IPS-18c (cell line): Measurements from ENCODE around the gene IQCK.

Source experiments
- H3K4me3 ChIP-seq: 2 replicates; pipeline ENCODE4 v1.7.0; 2013; ENCODE audit warnings: low read depth, mild to moderate bottlenecking, low read length, moderate library complexity; ENCODE audit not compliant: insufficient read depth
- H3K9me3 ChIP-seq: one replicate; pipeline ENCODE4 v1.6.1; 2013; ENCODE audit warnings: mild to moderate bottlenecking, low read length, moderate library complexity; ENCODE audit not compliant: control insufficient read depth, insufficient read depth

IQCK gene

DNA sequence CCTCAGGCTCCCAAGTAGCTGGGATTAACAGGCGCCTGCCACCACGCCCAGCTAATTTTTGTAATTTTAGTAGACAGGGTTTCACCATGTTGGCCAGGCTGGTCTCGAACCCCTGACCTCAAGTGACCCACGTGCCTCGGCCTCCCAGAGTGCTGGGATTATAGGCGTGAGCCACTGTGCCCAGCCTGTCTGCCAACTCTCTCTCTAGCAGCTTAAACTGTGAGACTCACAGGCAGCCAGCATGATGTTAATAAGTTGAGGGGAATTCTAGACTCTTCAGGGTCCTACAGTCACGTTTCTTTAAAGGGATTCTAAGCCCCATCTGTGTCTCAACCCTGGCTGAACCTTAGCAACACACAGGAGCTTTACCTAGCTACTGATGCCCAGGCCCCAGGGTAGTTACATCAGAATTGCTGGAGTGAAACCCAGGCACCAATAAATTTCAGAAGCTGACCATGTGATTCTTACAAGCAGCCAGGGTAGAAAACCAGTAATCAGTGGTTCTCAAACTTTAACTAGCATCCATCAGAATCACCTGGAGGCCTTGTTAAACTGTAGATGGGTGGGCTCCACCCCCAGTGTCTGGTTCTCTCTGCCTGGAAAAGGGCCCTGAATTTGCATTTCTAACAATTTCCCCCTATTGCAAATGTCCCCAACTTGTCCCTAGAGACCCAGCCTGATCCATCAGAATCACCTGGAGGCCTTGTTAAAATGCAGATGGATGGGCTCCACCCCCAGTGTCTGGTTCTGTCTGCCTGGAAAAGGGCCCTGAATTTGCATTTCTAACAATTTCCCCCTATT lies 135.9 kb downstream of the IQCK start:
- Histone ChIP-seq H3K4me3 (no peak overlapping the region), H3K9me3 (no peaks in the 10 kb centered on the region)

DNA sequence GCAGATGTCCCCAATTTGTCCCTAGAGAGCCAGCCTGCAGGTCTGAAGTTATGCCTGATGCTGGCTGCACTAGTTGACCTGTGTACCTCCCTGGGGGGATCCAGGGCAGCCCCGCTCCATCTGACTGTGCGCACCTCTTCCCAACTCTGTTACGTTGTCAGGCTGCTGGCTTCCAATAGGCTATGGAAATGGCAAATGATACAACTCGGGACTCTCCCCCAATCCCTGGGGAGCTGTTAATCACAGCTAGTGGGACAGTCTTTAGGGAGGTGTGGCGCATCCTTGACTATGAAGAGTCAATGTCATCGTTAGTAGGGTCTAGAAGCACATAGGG lies 136.4 kb downstream of the IQCK start:
- Histone ChIP-seq H3K4me3 (no peak overlapping the region), H3K9me3 (peaks cover 4% of the 10 kb centered on the region)

DNA sequence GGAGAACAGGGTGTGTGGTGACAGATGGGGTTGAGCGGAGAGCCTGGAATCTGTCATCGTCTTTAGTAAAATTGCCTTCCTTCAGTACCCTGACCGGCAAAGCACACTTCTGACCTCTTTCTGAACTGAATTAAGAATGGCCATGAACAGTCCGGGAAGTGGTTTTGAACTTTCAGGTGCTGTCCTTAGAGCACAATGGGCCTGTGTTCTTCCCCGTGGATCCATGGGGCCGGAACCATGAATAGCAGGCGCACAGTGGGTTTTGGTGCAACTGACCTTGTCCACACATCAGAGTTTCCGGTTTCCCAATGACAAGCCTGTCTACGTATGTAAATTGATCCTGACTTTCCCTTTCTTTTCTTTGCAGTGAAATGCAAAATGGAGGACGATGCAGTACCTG lies 138.0 kb downstream of the IQCK start:
- no peak overlapping the region for H3K4me3 ChIP-seq
- peaks cover 4% of the 10 kb centered on the region for H3K9me3 ChIP-seq

DNA sequence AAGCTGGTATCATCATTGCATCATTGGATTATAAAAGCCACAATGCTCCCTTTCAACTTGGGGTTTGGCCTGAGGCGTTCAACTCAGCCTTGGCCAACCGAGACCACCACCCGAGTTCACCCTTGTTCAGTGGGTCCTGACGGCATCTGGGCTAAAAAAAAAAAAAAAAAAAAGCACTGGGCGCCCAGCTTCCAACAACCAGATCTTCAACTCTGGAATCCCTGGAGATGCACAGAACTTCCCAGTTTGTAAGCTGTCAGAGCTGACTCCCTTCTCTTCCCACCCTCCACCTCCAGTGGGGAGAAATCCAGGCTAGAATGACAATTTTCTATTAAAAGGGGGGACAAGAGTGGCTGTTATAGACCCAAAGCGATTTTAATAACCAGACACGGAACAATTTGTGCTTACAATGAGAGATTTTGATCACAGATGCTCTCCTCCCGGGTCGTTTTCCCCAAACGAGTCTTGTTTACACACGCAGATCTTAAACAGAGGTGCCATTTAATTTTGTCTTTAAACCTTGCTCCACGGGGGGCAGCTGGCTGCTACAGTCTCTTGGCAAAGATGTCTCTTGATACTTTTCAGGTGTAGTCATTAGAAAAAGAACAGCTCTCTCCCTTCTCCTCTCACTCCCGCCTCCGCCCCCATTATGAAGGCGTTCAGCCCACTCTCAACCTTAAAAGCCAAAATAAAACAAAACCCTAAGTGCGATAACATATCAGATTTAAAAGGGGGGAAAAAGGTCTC lies 139.7 kb downstream of the IQCK start:
- Histone ChIP-seq H3K9me3 (peaks cover 4% of the 10 kb centered on the region), H3K4me3 (no peak overlapping the region)

DNA sequence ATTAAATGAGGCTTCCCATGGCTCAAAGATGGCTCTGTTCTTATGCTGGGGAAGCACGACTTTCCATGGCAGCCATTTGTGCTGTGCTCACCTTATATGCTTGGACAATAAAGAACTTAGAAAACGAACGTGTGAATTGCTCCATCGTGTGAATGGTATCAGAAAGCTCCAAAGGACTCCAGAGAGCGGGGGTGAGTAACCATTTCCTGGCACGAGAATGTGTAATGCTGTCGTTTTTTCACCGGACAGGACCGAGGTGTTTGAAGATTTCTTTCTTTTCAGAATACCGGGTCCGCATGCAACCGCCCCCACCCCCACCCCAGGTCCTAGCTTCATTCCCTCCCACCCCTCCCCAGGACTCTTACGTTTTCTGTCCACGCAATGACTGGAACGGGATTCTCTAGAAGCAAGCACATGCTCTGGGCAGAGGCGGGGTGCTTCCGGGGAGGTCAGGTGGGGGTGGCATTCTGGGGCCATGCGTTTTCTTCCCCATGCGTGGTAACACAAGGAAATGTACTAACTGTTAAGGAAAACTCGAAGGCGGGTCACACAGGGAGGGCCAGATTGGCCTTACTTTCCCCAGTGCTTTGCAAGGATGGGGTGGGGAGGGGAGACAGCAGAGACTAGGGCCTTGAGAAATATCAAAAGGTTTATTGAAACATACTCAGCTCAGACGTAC lies 140.4 kb downstream of the IQCK start:
- Histone ChIP-seq H3K4me3 (no peak overlapping the region), H3K9me3 (peaks cover 4% of the 10 kb centered on the region)

DNA sequence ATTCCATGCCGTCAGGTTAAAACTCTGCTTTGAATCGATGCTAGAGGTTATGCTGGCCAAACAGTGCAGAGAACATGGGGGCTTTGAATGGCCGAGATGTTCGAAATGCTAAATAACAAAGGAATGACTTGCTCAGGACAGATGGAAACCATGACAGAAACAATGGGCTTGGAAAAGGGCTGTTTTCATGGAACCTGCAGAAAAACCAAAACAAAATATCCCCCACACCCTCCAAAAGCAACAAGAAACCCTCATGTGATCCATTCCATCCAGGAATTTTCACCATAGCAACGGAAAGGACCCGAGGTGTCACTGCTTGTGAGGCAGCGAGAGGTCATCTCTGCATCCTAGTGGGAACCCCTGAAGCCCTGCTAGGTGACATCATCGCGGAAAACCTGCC lies 141.1 kb downstream of the IQCK start:
- Histone ChIP-seq H3K9me3 (peaks cover 4% of the 10 kb centered on the region), H3K4me3 (no peak overlapping the region)

DNA sequence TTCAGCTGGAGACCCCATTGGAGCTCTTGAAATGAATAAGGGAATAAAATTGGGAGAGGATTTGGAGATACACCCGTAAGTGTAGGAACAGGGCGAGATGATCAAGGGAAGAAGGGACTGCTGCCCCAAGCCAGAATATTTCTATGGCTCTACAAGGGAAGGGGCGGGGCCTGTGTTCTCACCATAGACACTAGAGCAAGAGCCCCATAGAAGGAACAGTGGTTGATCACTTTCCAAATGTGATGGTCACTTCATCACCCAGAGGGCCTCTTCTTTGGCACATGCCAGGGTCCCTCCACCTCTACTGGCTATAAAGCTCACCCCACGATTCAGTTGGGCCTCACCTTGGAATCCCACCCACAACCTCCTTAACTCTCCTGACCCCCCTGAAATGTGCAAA lies 141.5 kb downstream of the IQCK start:
- Histone ChIP-seq H3K9me3 (peaks cover 4% of the 10 kb centered on the region), H3K4me3 (no peak overlapping the region)

DNA sequence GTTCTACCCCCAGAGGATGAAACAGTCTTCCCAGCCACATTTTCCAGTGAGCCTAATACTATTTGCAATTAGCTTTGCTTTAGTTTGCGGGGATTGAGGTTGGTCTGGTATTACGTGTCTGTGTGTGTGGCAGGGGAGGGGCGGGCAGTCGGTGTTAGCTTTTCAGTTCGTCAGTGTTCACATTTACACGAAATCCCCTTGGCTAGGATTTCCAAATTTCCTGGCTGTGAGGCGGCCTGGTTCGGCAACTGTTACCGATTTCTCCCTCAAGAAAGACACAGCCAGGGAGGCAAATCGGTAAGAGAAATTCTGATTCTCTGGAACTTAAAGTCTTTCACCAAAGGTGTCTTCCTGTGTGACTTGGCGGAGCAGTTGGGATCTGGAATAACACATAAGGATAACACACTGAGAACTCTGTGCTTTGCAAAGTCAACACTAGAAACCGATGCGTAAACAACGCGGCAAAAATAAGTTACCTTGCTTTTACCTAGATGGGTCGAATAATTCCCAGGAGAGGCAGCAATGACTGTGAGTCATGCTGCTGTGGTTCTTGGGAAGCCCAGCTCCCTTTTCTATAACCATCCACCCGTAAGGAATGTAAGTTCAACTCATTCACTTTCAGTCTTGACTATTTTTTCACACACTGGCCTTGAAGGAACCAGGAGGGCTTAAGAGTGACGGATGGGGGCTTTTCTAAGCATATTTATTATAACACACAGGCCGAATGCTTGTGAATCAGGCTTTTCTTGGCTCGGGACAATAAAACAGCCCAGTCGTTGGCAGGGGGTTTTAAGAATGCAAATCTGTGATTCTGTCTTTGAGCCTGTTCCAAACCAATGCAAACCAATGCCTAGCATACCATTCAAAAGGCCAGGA lies 142.3 kb downstream of the IQCK start:
- H3K9me3 ChIP-seq = peaks cover 4% of the 10 kb centered on the region
- peak overlapping the region; percentile 36 for H3K4me3 ChIP-seq

DNA sequence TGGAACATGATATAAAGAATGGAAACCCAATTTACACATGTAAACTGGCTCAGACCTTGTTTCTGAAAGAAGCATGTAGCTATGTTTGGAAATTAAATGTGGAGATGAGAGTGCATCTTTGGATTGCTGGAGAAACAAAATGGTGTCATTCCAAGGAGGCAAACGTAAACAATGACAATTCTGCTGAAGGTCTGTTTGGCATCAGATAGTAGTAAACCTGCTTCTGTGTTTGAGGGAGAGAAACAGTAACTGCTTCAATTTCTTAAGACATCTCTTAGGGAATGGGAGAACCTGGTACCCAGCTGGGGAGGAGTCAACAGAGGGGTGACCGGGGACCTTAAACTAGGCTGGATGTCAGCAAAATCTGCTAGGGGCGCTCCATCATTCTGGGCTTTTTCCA lies 143.1 kb downstream of the IQCK start:
- H3K9me3 ChIP-seq = peaks cover 4% of the 10 kb centered on the region
- peak overlapping the region; percentile 42; the same call in 1 of the 2 replicates for H3K4me3 ChIP-seq

DNA sequence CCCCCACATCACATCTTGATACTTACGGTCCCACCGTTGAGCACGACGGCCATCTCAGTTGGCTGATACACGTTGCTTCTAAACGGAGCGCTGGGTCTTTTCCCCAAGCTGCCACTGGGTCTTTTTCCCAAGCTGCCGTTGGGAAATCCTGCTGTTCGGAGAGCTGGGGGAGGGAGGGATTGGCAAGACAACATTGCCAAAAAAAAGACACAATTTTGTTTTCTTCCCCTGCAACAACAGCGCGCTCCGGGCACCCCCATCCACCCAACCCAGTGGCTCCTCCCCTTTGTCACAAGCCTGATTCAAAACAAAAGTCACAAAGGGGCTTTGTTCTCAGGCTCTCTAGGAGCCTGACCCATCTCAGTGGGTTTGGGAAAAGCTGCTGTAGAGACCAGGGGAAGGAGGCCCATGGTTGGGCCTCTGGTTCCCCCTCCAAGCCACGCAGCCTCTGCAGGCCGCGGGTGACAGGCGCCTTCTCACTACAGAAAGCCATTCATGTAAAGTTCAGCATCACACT lies 143.8 kb downstream of the IQCK start:
- peaks cover 4% of the 10 kb centered on the region for H3K9me3 ChIP-seq
- peak overlapping the region; percentile 42 for H3K4me3 ChIP-seq

DNA sequence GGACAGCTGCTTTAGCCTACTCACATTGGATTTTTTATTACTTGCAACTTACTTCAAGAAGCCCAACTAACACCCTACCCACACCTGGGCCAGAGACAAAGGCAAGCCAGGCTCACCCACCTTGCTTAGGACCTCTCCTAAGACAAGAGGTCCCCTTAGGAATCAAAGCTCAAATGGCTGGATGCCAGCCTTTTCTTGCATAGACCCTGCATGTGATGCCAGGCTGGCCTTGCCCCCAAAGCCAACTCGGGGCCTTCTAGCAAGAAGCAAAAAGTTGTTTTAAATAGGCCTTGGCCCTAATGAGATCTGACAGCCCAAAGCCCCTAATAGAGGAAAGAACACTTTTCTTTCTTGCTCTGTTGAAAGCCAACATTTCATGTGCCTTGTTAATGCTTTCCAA lies 145.9 kb downstream of the IQCK start:
- peaks cover 3% of the 10 kb centered on the region for H3K9me3 ChIP-seq
- no peak overlapping the region for H3K4me3 ChIP-seq

DNA sequence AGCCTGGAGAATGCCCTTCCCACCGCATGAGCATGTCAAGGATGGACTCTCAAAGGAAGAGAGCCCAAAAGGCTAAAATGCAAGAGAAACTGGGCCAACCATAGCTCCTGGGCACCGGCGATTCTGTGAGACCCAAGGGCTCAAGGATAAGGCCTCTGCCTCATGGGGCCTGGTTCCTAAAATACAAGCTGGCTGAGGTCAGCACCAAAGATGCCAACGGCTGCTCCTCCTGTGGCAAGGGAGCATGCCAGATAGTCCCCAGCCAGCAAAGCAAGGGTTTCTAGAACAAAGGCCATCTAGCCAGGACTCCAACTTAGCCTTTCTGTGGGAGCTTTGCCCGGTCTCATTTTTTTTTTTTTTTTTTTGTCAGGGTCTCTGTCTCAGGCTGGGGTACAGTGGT lies 146.5 kb downstream of the IQCK start:
- H3K4me3 ChIP-seq = no peak overlapping the region
- H3K9me3 ChIP-seq = no peaks in the 10 kb centered on the region

DNA sequence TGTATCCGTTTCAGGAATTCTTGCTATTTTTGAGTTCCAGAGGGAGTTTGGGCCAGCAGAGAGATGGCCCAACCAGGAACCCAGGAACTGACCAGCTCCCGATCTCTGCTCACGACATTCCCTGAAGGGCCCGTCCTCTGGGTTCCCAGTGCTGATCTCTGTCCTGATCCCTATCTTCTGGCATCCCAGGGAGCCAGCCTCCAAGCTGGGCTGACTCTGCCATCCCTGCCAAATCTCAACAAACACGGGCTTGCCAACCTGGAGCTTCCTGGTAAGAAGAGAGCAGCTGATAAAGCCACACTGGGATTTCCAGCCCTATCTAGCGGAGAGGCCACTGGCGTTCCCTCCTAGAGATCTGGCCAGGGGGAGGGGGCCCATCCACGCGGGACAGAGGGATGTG lies 150.3 kb downstream of the IQCK start:
- Histone ChIP-seq H3K4me3 (no peak overlapping the region), H3K9me3 (no peaks in the 10 kb centered on the region)

DNA sequence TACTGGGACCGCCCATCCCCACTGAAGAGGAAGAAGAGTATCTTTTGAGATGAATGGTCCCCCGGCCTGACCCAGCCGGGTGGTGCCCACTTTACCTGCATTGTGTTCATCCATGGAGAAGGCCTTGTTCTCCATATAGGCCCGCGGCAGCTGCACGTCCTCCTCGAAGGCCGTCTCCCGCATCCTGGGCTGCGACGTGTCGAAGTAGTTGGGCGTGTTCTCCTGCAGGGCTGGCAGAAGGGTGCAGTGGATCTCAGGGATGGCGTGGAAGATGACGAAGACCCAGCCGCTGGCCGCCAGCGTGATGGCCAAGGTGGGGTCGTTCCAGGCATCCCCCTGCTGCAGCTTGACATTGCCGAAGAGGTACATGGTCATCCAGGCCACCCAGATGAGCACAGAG lies 153.7 kb downstream of the IQCK start:
- Histone ChIP-seq H3K9me3 (no peaks in the 10 kb centered on the region), H3K4me3 (no peak overlapping the region)

DNA sequence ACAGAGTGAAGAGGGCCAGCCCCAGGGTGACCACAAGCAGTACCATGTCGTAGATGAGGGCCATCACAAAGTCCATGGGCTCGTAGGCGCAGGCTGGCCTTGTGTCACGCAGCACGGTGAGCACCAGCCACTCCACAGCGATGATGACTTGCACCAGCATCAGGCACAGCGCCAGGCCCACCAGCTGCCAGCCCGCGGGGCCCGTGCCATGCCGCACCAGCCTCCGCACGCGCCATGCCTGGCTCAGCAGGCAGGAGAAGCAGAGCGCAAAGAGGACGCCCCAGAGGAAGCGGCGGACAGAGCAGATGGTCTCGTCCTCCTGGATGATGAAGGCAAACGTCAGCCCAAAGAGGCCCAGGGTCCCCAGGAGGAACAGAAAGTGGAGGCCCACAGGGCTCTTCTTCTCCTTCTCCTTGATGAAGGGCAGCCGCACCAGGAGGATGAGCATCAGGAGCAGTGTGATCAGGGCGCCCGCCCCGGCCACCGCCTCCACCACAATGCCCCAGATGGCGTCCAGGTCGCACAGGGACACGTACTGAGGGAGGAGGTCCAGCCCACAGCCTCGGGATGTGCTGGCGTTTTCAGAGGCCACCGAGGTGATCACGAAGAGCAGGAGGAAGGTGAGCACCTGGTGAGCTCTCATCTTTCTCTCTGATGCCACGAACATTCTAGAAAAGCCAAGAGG lies 154.2 kb downstream of the IQCK start:
- no peaks in the 10 kb centered on the region for H3K9me3 ChIP-seq
- no peak overlapping the region for H3K4me3 ChIP-seq

DNA sequence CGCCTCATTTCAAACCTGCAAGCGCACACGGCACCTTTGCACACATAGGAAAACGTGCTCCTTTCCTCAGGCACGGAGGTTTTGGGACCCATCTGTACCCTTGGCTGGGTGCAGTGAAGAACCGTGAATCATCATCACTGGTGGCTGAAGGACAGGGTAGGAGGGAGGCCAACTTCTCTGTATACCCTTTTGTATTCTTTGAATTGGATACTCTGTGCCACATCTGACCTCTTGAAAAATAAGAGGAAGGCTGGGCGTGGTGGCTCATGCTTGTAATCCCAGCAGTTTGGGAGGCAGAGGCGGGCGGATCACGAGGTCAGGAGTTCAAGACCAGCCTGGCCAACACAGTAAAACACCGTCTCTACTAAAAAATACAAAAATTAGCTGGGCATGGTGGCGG lies 154.9 kb downstream of the IQCK start:
- Histone ChIP-seq H3K9me3 (no peaks in the 10 kb centered on the region), H3K4me3 (no peak overlapping the region)

DNA sequence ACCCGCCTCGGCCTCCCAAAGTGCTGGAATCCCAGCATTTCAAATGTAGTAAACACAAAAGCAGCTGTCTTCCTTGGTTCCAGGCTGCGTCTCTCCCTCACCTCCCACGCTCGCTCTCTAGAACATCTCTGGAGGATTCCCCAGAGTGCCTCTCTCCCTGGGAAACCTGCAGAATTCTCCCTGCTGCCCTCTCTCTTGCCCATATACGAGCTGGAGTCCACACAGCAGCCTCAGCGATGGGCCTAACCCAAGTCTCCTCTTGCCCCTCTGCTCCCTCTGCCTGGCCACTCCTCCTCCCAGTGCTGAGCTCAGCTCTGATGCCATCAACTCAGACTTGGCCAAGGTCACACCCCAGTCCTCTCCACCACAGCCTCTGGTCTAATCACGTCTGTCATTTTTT lies 156.0 kb downstream of the IQCK start:
- H3K4me3 ChIP-seq = no peak overlapping the region
- H3K9me3 ChIP-seq = no peaks in the 10 kb centered on the region
